Right lobe of liver (tissue), 6 donors: ENCODE data around the gene ADAM12. TPM values are rescaled to one million over a fixed set of nuclear protein-coding genes. Genes with fewer than 3 reads are reported as not detected.

Experiments used
- ATAC-seq, 4 donors: fragments of 200-7000 bp; cut with Tn5 transposase; one replicate each; pipeline ENCODE4 v1.9.1; 2020; ENCODE audit warnings: mild to moderate bottlenecking in 4 of 4, moderate library complexity in 4 of 4
- DNase-seq, 3 donors: peaks; one replicate each; pipeline ENCODE4 v3.0.0-alpha.2; 2020
- H3K27ac ChIP-seq, 3 donors: fragments of 200-600 bp; one replicate each; pipeline ENCODE4 v1.8.0; 2022
- H3K27me3 ChIP-seq, 2 donors: fragments of 200-600 bp; one replicate each; pipeline ENCODE4 v1.8.0; 2022
- H3K36me3 ChIP-seq, 4 donors: fragments of 200-600 bp; sonication (generic) in 1 of 4; one replicate each; pipeline versions ENCODE4 v1.5.1 to v1.8.0; 2017 to 2022; ENCODE audit warnings: control low read depth in 1 of 4
- H3K4me1 ChIP-seq, 4 donors: fragments of 200-600 bp; sonication (generic) in 1 of 4; one replicate each; pipeline versions ENCODE4 v1.5.1 to v1.8.0; 2017 to 2022; ENCODE audit warnings: control low read depth in 1 of 4
- H3K4me3 ChIP-seq, 3 donors: fragments of 200-600 bp; one replicate each; pipeline ENCODE4 v1.8.0; 2022
- H3K9me3 ChIP-seq, 4 donors: fragments of 200-600 bp; sonication (generic) in 1 of 4; one replicate each; pipeline versions ENCODE4 v1.5.1 to v1.8.0; 2017 to 2022; ENCODE audit warnings: control low read depth in 1 of 4
- POLR2A ChIP-seq: fragments of 450-650 bp; IDR thresholded peaks from one replicate; pipeline ENCODE4 v1.6.1; 2017; ENCODE audit warnings: antibody characterized with exemption, mild to moderate bottlenecking
- WGBS: methylation state at CpG from one replicate; pipeline ENCODE4 v1.1.6; 2018; ENCODE audit warnings: low coverage, low lambda C conversion rate; ENCODE audit not compliant: insufficient coverage; ENCODE audit errors: missing lambda C conversion rate; 5-methylcytosine and 5-hydroxymethylcytosine counted together
- intact Hi-C, 2 donors: fragments of 100-400 bp; cut with DNase I; formaldehyde crosslinking; loops; one replicate each; pipeline versions ENCODE4 v1.11.2 to v1.14.1; 2022
- total RNA-seq, 6 experiments: library from RNA; depleted of rRNA in 2 of 6; stranded (reverse); fragments of >200 nt in 2 of 6; fragmentation: NEBNext Ultra II Directional in 3 of 6; extraction: Animal tissue kit (Norgen Biotek cat#: 25700) in 3 of 6; gene quantifications; one replicate each; pipeline versions ENCODE4 v1.1.0 to v1.2.4, GENCODE V29; 2016 to 2023
- TF ChIP-seq, protein P1 (sequence below), 4 donors: fragments of 200-600 bp in 3 of 4; fragments of 450-650 bp in 1 of 4; IDR thresholded peaks; one replicate each; pipeline versions ENCODE4 v1.5.1 to v1.8.0; 2016 to 2022; ENCODE audit warnings: antibody characterized with exemption in 4 of 4, mild to moderate bottlenecking in 2 of 4
- donor health status: DM: no; HTN: yes; CAD: no.
- donor health status: DM: no; HTN: no; CAD: no.
- donor health status: DM: no; HTN: no; CAD: no.
- donor health status: DM: no; HTN: yes; CAD: no.
- donor health status: DM: no; HTN: yes; CAD: no.

Gene ADAM12
- total RNA-seq, 6 experiments from 2014 or later, result 0.06 to 1.3 (median 0.48) TPM; not detected in 2

DNA sequence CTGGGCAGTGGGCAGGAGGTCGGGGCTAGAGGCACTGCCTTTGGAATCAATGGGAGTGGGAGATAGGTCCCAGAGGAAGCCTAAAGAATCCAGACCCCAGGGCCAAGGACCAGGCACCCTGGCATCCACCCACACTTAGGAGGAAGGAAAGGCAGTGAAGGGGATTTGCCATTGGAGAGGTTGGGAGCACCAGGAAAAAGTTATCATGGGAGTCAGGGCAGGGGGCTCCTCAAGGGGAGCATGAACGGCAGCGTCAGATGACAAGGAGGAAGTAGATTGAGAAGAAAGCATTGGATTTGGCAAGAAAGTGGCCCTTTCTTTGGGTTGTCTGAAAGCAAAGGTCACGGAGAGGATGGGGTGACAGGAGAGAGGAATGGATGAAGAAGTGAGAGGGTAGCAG, 142.8 kb downstream of the ADAM12 start:
- 54% methylated on average over 4 of the region's 4 CpGs for WGBS
- DNase-seq (no peak), ATAC-seq (no peak)
- Histone ChIP-seq H3K27me3 (no peaks in the 10 kb centered on the region), H3K36me3 (no peaks in the 10 kb centered on the region), H3K4me3 (no peak overlapping the region), H3K27ac (no peak overlapping the region), H3K4me1 (no peaks in the 10 kb centered on the region), H3K9me3 (no peaks in the 10 kb centered on the region)
- TF ChIP-seq, protein P1, sequence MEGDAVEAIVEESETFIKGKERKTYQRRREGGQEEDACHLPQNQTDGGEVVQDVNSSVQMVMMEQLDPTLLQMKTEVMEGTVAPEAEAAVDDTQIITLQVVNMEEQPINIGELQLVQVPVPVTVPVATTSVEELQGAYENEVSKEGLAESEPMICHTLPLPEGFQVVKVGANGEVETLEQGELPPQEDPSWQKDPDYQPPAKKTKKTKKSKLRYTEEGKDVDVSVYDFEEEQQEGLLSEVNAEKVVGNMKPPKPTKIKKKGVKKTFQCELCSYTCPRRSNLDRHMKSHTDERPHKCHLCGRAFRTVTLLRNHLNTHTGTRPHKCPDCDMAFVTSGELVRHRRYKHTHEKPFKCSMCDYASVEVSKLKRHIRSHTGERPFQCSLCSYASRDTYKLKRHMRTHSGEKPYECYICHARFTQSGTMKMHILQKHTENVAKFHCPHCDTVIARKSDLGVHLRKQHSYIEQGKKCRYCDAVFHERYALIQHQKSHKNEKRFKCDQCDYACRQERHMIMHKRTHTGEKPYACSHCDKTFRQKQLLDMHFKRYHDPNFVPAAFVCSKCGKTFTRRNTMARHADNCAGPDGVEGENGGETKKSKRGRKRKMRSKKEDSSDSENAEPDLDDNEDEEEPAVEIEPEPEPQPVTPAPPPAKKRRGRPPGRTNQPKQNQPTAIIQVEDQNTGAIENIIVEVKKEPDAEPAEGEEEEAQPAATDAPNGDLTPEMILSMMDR (IDR thresholded peaks at IDR 0.05), result no peak
- no peak for TF ChIP-seq POLR2A
- intact Hi-C loops, result no loop called here

DNA sequence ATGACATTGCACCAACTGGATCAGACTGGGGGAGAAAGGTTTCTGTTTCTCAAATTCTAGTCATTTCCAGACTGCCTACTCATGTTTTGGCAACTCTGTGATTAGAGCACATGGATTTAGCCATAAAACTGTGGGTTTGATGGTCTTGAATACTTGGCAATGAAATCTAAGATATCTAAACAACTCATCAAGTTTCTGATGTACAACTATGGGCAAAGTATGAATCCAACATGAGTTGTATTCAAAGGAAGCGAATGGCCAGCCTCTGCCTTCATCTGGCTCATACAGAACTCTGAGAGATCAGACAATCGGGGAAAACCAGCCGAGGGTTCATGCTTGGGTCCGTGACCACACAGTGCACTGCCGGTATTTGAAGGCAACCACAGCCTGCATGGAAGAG, 144.3 kb downstream of the ADAM12 start:
- intact Hi-C loops, result no loop called here
- Histone ChIP-seq H3K9me3 (no peaks in the 10 kb centered on the region), H3K4me3 (no peak overlapping the region), H3K27me3 (no peaks in the 10 kb centered on the region), H3K36me3 (no peaks in the 10 kb centered on the region), H3K4me1 (no peaks in the 10 kb centered on the region), H3K27ac (no peak overlapping the region)
- ATAC-seq (no peak), DNase-seq (no peak)
- 49% methylated on average over 5 of the region's 5 CpGs for WGBS
- TF ChIP-seq POLR2A, result no peak
- TF ChIP-seq, protein P1 (IDR thresholded peaks at IDR 0.05), result no peak

DNA sequence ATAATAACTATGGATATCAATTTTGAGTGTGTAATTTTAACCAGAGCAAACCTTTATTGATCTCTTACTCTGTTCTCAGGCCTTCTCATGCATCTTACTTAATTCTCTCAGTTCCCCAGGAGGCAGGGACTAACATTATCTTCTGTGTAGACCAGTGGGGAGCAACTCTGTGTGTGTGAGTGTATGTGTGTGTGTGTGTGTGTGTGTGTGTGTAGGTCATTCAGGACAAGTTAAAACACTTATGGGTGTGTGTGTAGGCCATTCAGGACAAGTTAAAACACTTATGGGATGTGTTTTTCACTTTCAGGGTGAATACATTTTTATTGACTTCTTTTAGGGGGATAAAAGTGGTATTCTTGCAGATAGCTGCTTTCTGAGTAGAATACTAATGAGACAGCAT, 145.0 kb downstream of the ADAM12 start:
- Histone ChIP-seq H3K9me3 (no peaks in the 10 kb centered on the region), H3K36me3 (no peaks in the 10 kb centered on the region), H3K4me1 (no peaks in the 10 kb centered on the region), H3K27ac (no peak overlapping the region), H3K27me3 (no peaks in the 10 kb centered on the region), H3K4me3 (no peak overlapping the region)
- TF ChIP-seq, protein P1 (IDR thresholded peaks at IDR 0.05), result no peak
- TF ChIP-seq POLR2A, result no peak
- intact Hi-C loops, result no loop called here
- ATAC-seq (no peak), DNase-seq (no peak)

DNA sequence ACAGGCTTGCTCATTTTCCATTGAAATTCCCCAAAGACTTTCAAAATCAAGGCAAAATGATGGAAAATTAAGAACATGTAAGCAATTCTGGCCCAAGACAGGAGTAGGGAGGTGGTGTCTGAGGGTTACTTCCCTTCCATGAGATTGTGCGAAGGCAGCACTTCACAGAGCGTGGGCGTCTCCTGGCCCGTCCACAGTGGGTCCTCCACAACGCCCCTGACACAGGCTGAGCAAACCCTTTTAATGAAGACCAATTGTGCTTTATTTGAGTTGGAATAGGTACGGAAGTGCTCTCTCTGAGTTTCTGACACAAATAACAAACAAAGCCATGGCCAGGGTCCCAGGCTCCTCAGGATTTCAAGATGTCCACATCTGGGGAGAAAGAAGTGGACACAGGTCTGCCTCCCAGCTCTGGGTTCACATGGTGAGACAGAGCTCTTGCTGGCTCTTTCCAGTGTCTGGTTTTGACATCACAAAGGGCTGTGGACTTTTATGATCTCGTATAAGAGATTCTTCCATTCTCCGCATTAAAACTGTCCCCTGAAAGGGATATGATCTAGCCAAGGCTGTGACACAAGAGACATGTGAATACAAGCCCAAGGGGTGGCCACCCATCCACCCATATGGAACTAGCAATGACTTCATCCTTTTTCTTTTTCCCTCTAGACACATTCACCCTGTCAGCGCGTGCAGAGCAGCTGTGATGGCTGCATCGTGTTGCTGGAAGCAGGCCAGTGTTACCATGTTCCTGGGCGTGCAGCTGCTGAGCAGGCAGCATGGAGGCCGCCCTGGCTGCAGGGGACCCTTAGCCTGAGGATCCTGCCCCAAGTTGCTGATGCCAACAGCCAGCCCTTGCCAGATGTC, 145.6 kb downstream of the ADAM12 start:
- 58% methylated on average over 10 of the region's 13 CpGs for WGBS
- Histone ChIP-seq H3K4me1 (no peaks in the 10 kb centered on the region), H3K9me3 (no peaks in the 10 kb centered on the region), H3K27me3 (no peaks in the 10 kb centered on the region), H3K4me3 (no peak overlapping the region), H3K27ac (no peak overlapping the region), H3K36me3 (no peaks in the 10 kb centered on the region)
- no peak for DNase-seq
- intact Hi-C loops, result no loop called here
- no peak for ATAC-seq
- no peak for TF ChIP-seq POLR2A
- TF ChIP-seq, protein P1 (IDR thresholded peaks at IDR 0.05), result no peak
